HG03280 (cell line): Measurements from ENCODE around the gene AKT1.
"Not testable (repeated sequence)": the region's sequence is repeated elsewhere in the genome, so short reads cannot be mapped to it uniquely, and the experiment has no call there.

Experiments used
- ATAC-seq: cut with Tn5 transposase; IDR thresholded peaks from one replicate; pipeline ENCODE4 v1.9.1; 2021; ENCODE audit warnings: mild to moderate bottlenecking, moderate library complexity; ENCODE audit not compliant: unreplicated experiment

The AKT1 gene

DNA sequence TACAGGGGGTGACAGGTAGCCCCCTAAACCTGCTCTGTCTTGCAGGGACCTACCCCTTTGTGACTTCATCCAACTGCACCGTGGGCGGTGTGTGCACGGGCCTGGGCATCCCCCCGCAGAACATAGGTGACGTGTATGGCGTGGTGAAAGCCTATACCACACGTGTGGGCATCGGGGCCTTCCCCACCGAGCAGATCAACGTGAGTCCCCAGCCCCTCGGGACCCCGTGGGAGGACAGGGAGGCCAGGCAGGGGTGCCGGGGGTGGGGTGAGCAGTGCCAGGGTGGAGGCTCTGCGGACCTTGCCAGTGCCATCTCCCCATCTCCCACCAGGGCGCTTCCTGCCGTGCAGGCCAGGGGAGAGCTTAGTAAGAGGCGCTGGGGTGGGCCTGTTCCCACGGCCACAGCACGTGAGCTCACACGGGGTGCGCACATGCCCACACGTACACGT, 53.7 kb downstream of the AKT1 start:
- ATAC-seq: no peak

DNA sequence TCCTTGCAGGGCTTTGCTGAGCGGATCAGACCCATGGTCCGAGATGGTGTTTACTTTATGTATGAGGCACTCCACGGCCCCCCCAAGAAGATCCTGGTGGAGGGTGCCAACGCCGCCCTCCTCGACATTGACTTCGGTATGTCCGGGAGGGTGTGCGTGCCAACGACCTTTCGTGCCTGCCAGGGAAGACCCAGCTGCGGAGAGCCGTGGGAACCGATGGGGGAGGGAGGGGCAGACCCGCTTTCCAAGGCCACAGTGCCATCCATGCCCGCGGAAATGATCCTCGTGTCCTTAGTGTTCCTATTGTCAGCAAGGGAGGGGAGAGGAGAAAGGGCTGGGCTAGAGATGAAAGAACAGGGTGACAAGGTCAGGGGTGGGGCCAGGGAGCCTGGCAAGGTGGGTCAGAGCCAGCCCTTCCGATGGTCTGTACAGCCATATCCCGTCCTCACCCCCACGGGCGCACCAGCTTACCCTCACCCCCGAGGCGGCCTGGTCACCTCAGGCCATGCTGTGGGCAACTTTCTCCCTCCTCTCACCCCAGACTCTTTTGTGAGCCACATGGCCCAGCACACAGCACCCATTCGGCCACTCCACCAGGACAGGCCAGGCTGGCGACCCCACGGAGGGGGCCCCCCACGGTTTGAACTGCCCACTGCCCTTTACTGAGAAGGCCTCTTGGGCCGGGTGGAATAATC, 54.3 kb downstream of the AKT1 start:
- no peak for ATAC-seq

DNA sequence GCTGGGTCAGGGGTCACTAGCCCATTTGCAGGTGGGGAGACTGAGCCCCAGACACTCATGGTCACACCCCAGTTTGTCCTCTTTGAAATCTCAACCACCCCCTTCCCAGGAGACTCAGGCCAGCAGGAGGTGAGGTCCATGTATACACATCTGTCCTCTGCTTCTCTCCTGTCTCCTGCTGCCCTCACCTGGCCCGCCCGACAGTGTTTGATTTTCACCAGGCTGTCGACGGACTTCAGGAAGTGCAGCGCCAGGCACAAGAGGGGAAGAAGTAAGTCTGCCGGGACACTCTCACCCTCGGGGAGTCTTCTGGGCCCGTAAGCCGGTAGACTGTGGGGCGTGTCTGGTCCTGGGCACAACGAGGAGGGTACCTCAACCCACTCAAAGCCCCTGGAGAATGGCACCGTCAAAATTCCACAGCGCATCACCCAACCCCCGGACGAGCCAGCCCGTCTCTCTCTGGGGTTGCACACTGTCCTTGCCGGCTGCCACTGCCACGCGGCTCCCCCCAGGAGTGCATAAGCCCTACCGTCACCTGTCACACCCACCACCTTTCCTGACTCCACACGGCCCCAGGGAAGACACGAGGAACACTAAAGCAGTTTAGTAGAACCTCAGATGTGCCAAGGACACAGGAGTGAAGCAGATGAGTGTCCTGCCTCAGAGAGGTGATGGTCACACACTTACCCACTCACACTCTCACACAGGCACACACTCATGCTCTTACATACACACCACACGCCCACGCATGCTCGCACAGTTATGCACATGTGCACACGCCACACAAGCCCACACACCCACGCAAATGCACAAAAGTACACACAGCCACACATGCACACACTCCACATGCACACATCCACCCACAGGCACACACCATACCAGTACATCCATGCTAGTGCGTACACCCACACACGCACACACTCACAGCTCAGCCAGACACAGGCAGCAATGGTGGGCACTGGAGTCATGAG, 55.7 kb downstream of the AKT1 start:
- no peak for ATAC-seq

DNA sequence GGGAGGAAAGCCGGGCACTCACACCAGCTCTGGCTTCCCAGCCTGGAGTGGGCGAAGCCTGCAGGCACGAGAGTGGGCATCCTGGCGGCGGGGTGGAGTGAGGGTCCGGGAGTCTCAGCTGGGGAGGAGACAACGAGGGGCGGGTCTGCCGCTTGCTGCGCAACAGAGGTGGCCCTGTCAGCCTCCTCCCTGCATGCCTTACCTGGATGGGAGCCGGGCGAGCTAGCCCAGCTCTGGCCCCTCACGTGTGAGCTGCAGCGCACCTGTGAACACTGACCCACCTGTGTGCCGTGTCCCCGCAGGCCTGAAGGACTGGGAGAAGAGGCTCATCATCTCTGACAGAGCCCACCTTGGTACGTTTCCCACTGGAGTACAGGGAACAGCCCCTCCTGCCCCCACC, 56.5 kb downstream of the AKT1 start:
- ATAC-seq: no peak

DNA sequence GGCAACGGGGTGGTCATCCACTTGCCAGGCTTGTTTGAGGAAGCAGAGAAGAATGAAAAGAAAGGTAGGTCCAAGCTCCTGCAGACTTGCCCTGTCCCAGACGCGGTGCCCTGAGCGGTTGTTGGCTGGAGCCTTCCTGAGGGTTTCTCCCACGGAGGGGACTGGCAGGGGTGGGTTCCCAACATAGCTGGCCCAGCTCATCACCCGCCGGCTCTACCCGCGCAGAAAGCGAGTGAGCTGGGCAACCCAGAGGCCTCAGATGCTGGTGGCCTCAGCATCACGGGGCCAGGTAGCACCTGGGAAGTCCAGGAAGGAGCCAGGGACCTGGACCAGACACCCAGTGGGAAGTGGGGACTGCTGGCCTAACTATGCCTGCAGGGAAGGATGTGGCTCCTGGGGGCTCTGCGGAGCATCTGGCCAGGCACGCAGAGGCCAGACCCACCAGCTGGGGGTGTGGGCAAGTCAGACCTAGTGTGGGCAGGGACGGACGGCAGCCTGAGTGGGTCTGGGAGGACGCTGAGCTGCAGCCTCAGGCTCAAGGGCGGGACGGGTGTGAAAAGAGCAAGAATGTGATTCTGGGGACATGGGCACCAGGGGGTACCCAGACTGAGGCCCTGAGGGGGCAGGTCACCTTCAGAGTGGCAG, 57.1 kb downstream of the AKT1 start:
- no peak for ATAC-seq

DNA sequence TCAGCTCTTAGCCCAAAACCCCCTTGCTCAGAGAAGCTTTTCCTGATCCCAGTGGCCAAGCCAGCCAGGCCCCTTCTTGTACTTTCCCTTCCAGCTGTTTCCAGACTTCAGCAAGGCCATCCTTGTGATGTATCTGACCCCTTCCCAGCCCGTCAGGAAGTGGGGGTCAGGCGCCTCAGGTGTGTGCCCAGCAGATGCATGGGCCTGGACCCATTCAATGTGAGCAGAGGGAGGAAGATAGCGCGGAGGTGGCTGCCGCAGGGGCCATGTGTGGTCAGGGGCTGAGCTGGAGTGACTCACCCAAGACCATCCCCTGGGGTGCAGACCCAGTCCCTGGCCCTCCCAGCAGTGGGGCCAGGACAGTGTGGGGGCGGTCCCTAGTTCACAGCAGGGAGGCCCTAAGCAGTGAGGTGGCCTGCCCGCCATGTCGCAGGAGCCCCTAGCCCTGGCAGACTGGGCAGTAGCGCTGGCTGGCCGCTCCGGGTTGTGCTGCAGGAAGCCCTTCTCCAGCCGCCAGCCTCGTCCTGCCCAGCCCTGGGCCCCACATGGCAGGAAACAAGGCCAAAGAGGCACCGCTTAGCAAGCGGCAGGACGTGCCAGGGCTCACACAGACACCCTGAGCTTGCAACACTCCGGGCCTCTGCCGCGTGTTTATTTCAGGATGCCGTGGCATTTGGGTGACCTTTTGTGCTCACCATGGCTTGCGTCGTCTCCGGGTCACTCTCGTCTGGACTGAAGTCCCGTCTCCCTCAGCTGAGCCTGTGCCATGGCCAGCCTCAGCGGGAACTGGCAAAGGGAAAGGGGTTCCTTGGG, 59.5 kb downstream of the AKT1 start:
- ATAC-seq: no peak

DNA sequence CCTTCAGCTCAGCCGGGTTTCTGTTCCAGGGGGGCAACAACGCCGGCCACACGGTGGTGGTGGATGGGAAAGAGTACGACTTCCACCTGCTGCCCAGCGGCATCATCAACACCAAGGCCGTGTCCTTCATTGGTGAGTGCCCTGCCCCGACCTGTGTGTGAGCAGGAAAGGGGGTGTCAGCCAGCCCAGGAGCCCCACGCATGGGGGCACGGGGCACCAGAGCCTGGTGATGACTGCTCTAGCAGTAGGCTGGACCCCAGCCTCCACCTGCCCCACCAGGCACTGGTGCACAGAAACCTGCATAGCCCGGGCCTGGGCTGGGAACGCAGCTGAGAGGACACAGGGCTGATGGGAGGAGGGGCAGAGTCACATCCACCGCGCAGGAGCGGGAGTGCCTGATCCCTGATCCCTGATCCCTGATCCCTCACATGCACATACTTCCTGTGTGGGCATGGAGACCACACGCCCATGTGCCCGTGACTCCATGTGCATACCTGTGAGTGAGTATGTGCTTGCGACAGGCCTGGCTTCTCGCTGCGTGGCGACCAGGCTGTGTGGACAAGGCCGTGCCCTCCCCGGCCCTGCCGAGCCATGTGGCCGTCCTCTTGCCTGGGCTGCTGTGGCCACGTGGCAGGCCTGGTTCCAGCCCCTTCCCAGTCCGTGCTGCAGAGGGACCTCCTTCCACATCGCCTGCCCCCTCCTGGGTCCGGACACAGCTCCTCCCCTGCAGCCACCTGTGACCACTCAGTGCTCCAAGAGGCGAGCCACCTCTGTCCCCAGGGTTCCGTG, 60.4 kb downstream of the AKT1 start:
- ATAC-seq: no peak

DNA sequence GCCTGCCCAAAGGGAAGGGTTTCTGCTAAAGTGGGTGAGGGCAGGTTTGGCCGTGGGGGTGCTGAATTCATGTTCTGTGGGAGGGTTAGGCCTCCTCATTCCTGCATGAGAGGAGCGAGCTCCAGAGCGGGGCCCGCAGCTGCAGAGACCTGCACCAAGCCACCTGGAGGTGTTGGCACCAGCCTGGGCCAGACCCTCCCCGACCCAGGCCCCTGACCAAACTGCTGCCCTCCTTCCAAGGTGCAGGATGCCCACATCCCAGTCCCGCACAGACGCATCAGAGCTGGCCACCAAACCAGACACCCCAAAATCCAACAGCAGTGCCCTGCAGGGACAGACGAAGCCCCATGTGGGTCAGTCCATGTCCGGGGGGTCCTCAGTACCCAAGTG, 61.0 kb downstream of the AKT1 start:
- ATAC-seq: no peak

DNA sequence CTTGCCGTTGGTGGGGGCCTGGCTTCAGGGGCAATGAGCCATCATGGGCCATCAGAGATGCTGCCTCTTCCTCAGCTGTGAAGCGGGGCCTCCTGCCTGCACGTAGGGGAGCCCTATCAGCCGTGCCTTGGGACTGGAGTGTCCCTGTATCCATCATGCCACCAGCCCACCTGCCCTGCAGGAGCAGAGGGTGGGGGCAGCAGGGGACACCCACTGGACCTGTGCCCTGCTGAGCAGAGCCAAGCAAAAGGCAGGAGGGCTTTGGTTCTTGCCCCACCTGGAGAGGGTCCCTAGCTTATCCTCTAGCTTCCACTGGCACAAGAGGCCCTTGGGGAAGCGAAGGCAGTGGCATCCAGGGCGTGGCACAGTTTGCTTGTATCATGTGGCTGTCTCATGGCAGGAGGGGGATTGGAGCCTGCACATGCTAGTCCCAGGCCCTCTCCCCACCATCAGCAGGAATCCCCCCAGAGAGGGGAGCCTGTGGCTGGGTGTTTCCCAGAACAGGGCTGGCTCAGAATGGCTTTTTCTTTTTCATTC, 61.4 kb downstream of the AKT1 start:
- no peak for ATAC-seq

DNA sequence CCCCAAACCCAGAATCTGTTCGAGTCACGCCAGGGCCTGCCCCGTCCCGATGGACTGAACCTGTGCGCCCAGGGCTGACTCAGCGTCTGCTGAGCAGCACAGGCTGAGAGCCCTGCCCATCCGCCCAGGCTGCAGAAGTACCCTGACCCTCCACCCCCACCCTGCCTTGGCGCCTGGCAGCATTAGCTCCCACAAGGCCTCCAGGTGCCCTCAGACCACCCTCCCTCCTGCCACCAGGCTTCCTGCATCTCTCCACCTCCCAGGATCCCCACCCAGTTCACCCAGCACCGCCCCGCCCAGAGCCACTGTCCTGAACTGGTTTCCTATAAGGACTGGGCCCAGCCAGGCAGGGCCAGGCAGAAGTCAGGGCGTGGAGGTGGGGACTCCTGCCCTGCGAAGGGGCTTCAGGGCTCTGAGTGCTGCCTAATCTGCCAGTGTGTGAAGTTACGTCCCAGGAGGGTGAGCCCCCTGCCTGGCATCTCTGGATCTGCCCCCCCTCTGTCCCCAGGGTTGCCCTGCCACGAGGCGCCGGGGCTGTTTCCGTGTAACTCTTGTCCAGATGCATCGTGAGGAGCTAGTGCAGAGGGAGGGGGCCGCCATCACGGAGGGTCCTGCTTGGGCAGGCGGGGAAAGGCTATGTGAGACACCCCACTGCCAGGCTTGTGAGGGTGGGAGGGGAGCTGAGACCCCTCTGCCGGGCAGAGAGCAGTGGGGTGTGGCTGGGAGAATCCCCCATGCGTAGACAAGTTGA, 62.4 kb downstream of the AKT1 start:
- no peak for ATAC-seq

DNA sequence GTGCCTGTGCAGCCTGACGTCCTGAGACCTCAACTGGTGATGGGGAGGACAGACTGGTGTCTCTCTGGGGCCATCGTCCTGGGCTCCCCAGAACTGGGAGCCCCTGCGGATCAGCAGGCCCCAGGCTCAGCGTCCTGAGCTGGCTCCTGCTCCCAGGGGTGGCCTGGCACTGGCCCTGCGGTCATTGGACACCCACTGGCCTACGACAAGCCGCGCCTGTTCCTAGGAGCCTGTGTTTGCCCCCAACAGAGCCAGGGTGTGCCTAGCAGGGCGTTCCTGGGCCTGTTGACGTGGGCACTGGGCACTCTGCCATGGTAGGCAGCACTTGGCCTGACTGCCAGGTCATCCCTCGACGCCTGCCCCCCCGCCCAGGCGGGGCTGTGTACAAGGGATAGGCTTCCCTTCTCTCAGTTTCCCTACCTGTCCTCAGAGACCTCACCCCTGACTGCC, 63.2 kb downstream of the AKT1 start:
- ATAC-seq: no peak

DNA sequence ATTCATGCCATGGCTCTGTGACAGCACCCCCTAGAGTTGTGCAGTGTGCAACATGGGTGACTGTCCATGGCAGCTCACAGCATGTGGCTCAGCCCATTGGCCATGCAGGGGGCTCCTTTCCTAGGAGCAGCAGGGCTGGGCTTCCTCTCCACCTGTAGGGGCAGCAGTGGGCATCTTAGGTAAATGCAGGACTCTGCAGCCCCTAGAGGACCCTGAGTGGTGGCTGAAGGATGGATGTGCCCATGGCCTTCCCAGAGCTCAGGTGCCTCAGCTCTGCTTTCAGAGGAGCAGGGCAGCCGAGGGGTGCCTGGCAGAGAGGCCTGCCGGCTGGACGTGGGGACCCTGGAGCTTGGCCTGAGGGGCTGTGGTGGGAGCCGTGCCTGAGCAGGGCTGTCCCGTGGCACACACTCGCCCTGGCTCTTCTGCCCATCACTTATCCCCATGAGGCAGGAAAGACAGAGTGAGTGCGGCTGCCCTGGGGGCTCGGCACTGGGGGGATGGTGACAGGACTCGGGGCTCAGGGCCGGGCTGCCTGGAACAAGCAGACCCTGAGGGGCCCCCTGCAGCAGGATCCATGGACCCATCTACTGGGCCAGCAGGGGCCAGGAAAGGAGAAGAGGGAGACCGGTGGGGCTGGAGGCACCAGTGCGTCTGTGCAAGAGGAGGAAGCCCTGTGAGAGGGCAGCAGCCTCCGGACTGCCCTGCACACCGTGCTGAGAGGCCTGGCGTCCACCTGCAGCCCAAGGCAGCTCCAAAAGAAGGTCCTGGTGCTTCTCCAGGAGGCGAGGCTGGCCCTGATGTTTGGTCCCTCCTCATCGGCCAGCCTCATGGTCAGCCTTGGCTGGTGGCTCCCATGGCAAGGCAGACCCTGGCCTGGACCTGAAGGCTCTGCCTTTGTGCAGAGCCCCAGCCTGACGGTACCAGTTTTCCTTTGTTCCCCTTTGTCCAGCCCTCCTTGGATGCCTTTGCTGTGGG, 63.9 kb downstream of the AKT1 start:
- ATAC-seq: no peak

DNA sequence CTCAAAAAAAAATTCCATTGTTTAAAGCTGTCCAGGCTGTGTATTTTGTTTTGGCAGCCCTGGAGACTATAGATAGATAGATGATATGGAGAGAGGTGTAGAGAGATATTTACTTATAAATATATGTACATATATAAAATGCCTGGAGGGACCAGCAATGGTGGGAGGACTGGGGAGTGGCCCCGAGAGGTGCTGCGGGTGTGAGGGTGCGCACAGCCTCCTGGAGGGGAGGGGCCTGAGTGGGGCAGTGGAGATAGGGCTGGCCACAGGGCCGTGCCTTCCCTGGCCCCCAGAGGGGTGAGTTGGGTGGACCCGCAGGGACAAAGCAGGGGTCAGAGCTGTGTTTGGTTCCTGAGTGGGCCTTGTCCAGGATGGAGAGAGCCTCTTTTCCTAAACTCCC, 65.1 kb downstream of the AKT1 start:
- ATAC-seq: no peak

DNA sequence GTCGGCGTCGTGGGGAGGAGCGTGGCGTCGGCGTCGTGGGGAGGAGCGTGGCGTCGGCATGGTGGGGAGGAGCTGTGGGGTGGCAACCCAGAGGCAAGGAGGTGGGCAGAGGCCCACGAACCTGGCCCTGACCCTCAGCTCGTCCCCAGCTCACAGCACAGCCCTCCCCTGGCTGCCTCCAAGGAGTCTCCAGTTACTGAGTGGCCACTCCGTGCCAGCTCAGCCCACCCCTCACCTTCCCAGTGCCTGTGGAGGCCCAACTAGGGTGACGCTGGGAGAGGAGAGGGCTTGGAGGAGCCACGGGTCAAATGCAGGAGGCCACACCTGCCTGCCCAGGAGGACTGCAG, 65.7 kb downstream of the AKT1 start:
- ATAC-seq: no peak

DNA sequence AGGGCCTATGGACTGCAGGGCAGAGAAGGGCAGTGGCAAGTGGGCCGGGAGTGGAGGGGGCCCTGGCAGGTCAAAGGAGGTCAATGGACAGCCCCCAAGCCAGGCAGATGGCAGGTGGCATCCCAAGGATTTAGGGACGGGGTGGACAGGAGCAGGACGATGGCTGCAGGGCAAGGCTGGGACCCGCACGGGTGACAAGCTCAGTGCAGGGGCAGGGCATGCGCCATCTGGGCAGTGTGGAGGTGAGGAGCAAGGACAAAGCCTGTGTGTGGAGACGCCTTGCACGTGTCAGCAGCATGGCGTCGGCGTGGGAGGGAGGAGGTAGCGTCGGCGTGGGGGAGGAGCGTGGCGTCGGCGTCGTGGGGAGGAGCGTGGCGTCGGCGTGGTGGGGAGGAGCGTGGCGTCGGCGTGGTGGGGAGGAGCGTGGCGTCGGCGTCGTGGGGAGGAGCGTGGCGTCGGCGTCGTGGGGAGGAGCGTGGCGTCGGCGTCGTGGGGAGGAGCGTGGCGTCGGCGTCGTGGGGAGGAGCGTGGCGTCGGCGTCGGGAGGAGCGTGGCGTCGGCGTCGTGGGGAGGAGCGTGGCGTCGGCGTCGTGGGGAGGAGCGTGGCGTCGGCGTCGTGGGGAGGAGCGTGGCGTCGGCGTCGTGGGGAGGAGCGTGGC, 66.2 kb downstream of the AKT1 start:
- ATAC-seq: not testable (repeated sequence)

DNA sequence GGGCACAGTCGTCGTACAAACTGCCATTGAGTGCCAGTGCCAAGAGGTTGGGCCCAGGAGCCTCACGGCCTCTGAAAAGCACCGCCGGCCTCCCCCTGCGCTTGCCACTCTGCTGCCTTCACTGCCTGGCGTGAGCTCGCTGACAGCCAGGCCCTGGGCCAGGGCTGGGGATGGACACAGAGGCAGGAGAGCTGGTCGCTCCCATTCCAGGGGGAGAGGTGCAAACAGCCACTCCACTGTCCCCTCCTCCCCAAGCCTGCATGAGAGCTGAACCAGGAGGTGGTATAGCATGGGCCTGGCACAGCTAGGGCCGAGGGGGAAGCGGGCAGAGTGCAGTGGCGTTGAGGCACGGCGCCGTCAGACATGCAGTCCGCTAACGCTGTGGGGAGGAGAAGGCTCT, 66.9 kb downstream of the AKT1 start:
- no peak for ATAC-seq
